Measurements from ENCODE around the gene CD55.

Gene CD55

GRCh38 chr1:207342332-207342731, 20.9 kb downstream of the CD55 start:
- no peaks in the 10 kb centered on the region for H3F3A ChIP-seq (ENCODE audit: insufficient read depth)
- H3K9me2 ChIP-seq (replicated peaks; ENCODE audit: insufficient read depth, low read length) = no peaks in the 10 kb centered on the region
- TF ChIP-seq EZH2phosphoT487 (conservative IDR thresholded peaks at IDR 0.05; ENCODE audit: low read length) = no peak
- TF ChIP-seq CTCF (IDR thresholded peaks at IDR 0.05; ENCODE audit: insufficient read depth, low read length, poor library complexity, severe bottlenecking) = no peak
- H3K4me2 ChIP-seq (ENCODE audit: low read depth, low read length, poor library complexity, severe bottlenecking) = no peak overlapping the region
- no peak overlapping the region for H3K9ac ChIP-seq (ENCODE audit: low read length)
- H3K9me3 ChIP-seq (ENCODE audit: insufficient read depth, low read length) = no peaks in the 10 kb centered on the region
- no peak overlapping the region for H2AFZ ChIP-seq (ENCODE audit: low read depth, low read length, severe bottlenecking)
- no peaks in the 10 kb centered on the region for H4K20me1 ChIP-seq (ENCODE audit: low read depth, low read length)
- no peaks in the 10 kb centered on the region for H3K36me3 ChIP-seq (ENCODE audit: low read length)
- H3K27ac ChIP-seq (ENCODE audit: low read depth, low read length) = no peak overlapping the region
- no peaks in the 10 kb centered on the region for H3K79me2 ChIP-seq (ENCODE audit: insufficient read depth, low read length)
- H3K27me3 ChIP-seq (ENCODE audit: low read length) = no peaks in the 10 kb centered on the region
- H3K4me3 ChIP-seq (ENCODE audit: insufficient read depth, low read length, poor library complexity, severe bottlenecking) = no peak overlapping the region

GRCh38 chr1:207343675-207344074, 22.2 kb downstream of the CD55 start:
- no peak for TF ChIP-seq CTCF (IDR thresholded peaks at IDR 0.05; ENCODE audit: insufficient read depth, low read length, poor library complexity, severe bottlenecking)
- TF ChIP-seq EZH2phosphoT487 (conservative IDR thresholded peaks at IDR 0.05; ENCODE audit: low read length) = no peak
- H4K20me1 ChIP-seq (ENCODE audit: low read depth, low read length) = no peaks in the 10 kb centered on the region
- H3K9ac ChIP-seq (ENCODE audit: low read length) = no peak overlapping the region
- H3K4me3 ChIP-seq (ENCODE audit: insufficient read depth, low read length, poor library complexity, severe bottlenecking) = no peak overlapping the region
- H2AFZ ChIP-seq (ENCODE audit: low read depth, low read length, severe bottlenecking) = no peak overlapping the region
- no peak overlapping the region for H3K27ac ChIP-seq (ENCODE audit: low read depth, low read length)
- no peaks in the 10 kb centered on the region for H3K9me2 ChIP-seq (replicated peaks; ENCODE audit: insufficient read depth, low read length)
- H3F3A ChIP-seq (ENCODE audit: insufficient read depth) = no peaks in the 10 kb centered on the region
- H3K4me2 ChIP-seq (ENCODE audit: low read depth, low read length, poor library complexity, severe bottlenecking) = no peak overlapping the region
- H3K36me3 ChIP-seq (ENCODE audit: low read length) = no peaks in the 10 kb centered on the region
- no peaks in the 10 kb centered on the region for H3K79me2 ChIP-seq (ENCODE audit: insufficient read depth, low read length)
- no peaks in the 10 kb centered on the region for H3K27me3 ChIP-seq (ENCODE audit: low read length)
- H3K9me3 ChIP-seq (ENCODE audit: insufficient read depth, low read length) = no peaks in the 10 kb centered on the region

GRCh38 chr1:207344221-207344620, 22.7 kb downstream of the CD55 start:
- H3K27ac ChIP-seq (ENCODE audit: low read depth, low read length) = no peak overlapping the region
- H3K36me3 ChIP-seq (ENCODE audit: low read length) = no peaks in the 10 kb centered on the region
- H3K79me2 ChIP-seq (ENCODE audit: insufficient read depth, low read length) = no peaks in the 10 kb centered on the region
- no peaks in the 10 kb centered on the region for H4K20me1 ChIP-seq (ENCODE audit: low read depth, low read length)
- no peaks in the 10 kb centered on the region for H3F3A ChIP-seq (ENCODE audit: insufficient read depth)
- no peak overlapping the region for H3K4me2 ChIP-seq (ENCODE audit: low read depth, low read length, poor library complexity, severe bottlenecking)
- TF ChIP-seq CTCF (IDR thresholded peaks at IDR 0.05; ENCODE audit: insufficient read depth, low read length, poor library complexity, severe bottlenecking) (no peak), EZH2phosphoT487 (conservative IDR thresholded peaks at IDR 0.05; ENCODE audit: low read length) (no peak)
- H3K9me2 ChIP-seq (replicated peaks; ENCODE audit: insufficient read depth, low read length) = no peaks in the 10 kb centered on the region
- H3K9me3 ChIP-seq (ENCODE audit: insufficient read depth, low read length) = no peaks in the 10 kb centered on the region
- H3K9ac ChIP-seq (ENCODE audit: low read length) = no peak overlapping the region
- H2AFZ ChIP-seq (ENCODE audit: low read depth, low read length, severe bottlenecking) = no peak overlapping the region
- no peaks in the 10 kb centered on the region for H3K27me3 ChIP-seq (ENCODE audit: low read length)
- no peak overlapping the region for H3K4me3 ChIP-seq (ENCODE audit: insufficient read depth, low read length, poor library complexity, severe bottlenecking)
